GM13977 (cell line): Measurements from ENCODE around the gene CHSY1.

Experiments used
- DNase-seq: peaks from one replicate; pipeline ENCODE4 v3.0.0; 2012; ENCODE audit warnings: low spot score
- CTCF ChIP-seq: IDR thresholded peaks from 2 replicates; pipeline ENCODE4 v1.5.1; 2012; ENCODE audit warnings: mild to moderate bottlenecking, control low read depth; ENCODE audit not compliant: insufficient read depth; ENCODE audit errors: extremely low read depth, missing control alignments
- in situ Hi-C: fragments of 300-500 bp; cut with MboI; formaldehyde crosslinking; loops from one replicate; pipeline ENCODE4 v1.12.0; 2022; ENCODE audit warnings: low sequenced_read_pairs, low pct_unique_long_range_greater_than_20kb, mixed read lengths, inconsistent platforms; ENCODE audit not compliant: unreplicated experiment

Gene CHSY1

DNA sequence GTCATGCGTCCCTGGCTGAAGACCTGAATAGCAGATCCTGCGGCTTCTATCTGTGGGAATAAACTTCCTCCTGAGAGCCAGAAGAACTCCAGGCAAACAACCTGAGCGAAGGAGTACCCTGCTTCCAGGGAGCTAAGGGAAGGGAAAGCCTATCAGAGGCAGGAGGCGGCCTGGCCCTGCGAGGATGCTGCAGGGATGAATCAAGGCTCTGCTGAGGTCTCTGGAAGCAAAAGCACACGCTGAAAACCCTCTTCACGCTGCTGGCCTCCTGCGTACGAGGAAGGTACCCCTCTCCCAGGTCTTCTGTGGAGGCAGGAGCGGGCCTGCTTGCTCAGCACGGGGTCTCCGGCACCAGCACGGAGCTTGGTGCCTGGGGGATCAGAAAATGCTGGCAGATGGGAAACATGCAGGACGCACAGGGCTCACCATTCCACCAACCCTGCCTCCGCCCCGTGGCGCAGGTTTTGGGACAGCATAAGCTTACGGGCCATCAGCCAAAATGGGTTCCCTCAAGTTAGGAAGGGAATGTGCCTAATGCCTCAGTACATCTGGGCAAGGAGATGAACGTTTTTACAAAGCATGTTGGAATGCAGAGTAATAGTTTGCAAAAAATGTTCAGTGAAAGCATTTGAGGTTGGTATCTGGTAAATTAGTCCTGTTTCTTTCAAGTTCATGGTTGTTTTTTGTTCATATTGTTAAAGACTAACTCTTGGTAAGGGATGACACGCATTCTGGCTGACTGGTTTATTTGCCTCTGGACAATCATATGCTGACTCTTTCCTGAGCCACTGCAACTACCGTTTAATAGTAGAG is 72.3 kb downstream of the CHSY1 start:
- no peak for DNase-seq
- in situ Hi-C loops = no loop called here
- TF ChIP-seq CTCF = no peak

- no peak for TF ChIP-seq CTCF
- no peak for DNase-seq
- in situ Hi-C loops = no loop called here
These were observed 72.9 kb downstream of the CHSY1 start for GRCh38 chr15:101178931-101179330.

DNA sequence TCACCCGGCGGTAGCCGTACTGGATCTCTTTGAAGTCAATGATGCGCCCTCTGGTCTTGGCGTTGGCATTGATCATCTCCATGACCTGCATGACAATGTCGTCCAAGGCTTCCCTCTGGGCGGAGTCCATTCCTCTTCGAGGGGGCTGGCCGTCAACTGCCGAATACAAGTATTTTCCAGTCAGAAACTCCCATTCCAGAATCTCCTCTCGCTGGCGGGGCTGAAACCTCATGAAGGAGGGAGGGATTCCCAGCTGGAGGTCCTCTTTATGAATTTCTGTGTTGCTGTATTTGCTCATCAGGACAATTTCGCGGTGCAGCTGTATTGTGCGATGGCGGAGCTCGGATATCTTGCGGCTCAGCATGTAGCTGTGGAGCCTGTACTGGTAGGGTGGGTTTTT is 73.4 kb downstream of the CHSY1 start:
- in situ Hi-C loops = no loop called here
- TF ChIP-seq CTCF = no peak
- DNase-seq = no peak

- in situ Hi-C loops = no loop called here
- no peak for DNase-seq
- no peak for TF ChIP-seq CTCF
These were observed 74.0 kb downstream of the CHSY1 start for GRCh38 chr15:101177866-101178265.

GRCh38 chr15:101176625-101177024 is 75.2 kb downstream of the CHSY1 start:
- no peak for TF ChIP-seq CTCF
- in situ Hi-C loops = no loop called here
- no peak for DNase-seq

DNA sequence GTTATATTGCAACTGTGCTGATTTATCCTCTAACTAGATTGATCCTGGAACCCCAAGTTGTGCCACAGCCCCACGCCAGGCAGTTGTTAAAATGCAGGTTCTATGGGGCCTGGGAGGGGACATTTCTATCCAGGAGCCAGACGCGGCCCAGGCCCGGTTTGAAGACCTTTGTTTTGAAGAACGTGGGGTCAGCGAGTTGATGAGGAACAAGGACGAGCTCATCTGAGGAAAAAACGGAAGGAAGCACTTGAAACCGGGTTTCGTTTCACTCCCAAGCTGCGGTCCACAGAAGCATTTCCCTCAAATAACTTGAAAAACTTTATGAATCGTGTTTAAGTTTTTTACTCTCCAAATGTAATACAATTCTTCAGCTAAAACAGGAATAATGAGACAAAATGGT is 76.4 kb downstream of the CHSY1 start:
- in situ Hi-C loops = no loop called here
- no peak for DNase-seq
- TF ChIP-seq CTCF = no peak
